Measurements from ENCODE around the gene EFCAB13. TPM values are rescaled to one million over a fixed set of nuclear protein-coding genes. Genes with fewer than 3 reads are reported as not detected.

The EFCAB13 gene
- total RNA-seq, 6 experiments from 2014 or later, result 0.68 to 7.2 (median 3.2) TPM

DNA sequence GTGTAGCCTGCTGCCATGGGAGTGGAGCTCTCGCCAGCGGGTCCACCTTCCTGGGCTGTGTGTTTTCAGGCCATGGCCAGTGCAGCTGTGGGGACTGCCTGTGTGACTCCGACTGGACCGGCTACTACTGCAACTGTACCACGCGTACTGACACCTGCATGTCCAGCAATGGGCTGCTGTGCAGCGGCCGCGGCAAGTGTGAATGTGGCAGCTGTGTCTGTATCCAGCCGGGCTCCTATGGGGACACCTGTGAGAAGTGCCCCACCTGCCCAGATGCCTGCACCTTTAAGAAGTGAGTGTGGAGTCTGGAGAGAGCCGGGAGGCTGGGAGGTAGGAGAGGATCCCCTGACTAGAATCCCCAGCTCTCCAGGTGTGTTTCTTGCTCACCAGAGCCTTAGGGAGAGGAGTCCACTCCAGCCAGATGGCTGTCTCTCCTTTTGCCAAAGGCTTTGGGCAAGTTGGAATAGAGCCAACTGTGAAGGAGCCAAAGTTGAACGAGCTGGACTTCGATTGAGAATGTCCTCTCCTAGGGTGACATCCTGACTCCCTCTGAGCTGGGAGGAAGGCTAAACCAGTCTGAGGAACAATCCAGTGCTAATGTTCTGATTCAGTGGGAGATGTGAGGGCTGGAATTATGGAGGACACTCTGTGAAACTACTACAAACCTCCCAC is 24.4 kb upstream of the EFCAB13 start:
- WGBS (ENCODE audit: insufficient coverage, low coverage, low lambda C conversion rate, missing lambda C conversion rate), result 34% methylated on average over 3 of the region's 13 CpGs
- TF ChIP-seq POLR2A (IDR thresholded peaks at IDR 0.05), result no peak
- TF ChIP-seq, protein P1, sequence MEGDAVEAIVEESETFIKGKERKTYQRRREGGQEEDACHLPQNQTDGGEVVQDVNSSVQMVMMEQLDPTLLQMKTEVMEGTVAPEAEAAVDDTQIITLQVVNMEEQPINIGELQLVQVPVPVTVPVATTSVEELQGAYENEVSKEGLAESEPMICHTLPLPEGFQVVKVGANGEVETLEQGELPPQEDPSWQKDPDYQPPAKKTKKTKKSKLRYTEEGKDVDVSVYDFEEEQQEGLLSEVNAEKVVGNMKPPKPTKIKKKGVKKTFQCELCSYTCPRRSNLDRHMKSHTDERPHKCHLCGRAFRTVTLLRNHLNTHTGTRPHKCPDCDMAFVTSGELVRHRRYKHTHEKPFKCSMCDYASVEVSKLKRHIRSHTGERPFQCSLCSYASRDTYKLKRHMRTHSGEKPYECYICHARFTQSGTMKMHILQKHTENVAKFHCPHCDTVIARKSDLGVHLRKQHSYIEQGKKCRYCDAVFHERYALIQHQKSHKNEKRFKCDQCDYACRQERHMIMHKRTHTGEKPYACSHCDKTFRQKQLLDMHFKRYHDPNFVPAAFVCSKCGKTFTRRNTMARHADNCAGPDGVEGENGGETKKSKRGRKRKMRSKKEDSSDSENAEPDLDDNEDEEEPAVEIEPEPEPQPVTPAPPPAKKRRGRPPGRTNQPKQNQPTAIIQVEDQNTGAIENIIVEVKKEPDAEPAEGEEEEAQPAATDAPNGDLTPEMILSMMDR (IDR thresholded peaks at IDR 0.05), result no peak
- ATAC-seq (peak; percentile 36 to 88 (median 66)), DNase-seq (peak in 1 of 3 donors; percentile 63)
- peaks cover 0 to 14% (median 0%) of the 10 kb centered on the region in 4 donors for H3K4me1 ChIP-seq
- no peak overlapping the region for H3K4me3 ChIP-seq
- no peaks in the 10 kb centered on the region for H3K9me3 ChIP-seq
- no peaks in the 10 kb centered on the region for H3K36me3 ChIP-seq
- H3K27ac ChIP-seq, result no peak overlapping the region
- intact Hi-C loops (cut with DNase I), result no loop called here
- no peaks in the 10 kb centered on the region for H3K27me3 ChIP-seq

DNA sequence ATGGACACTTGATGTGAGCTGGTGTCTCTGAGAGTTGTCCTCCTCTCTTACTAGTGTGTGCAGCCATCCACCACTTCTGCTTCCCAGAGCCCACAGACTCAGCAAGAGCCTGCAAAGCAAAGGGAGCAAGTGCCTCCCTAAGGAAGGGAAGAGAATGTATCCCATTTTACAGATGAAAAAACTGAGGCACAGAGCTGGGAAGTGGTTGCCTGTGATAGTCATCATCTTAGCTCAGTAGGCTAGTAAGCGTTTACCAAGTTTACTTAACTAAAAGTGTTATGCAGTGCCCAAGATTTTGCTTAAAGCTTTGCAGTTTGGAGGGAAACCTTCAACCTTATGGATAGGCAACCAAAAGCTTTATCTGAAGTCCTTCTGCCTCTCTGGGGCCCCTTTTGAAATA is 23.0 kb upstream of the EFCAB13 start:
- ATAC-seq (no peak), DNase-seq (no peak)
- H3K4me1 ChIP-seq, result peaks cover 0 to 11% (median 0%) of the 10 kb centered on the region in 4 donors
- H3K4me3 ChIP-seq, result no peak overlapping the region
- H3K27ac ChIP-seq, result no peak overlapping the region
- H3K9me3 ChIP-seq, result no peaks in the 10 kb centered on the region
- no peaks in the 10 kb centered on the region for H3K27me3 ChIP-seq
- intact Hi-C loops (cut with DNase I), result loop anchor here in 1 of 2 donors (10.0 kb wide), 1 partner anchor 56 kb away; no protein-coding TSS in a partner anchor
- no peaks in the 10 kb centered on the region for H3K36me3 ChIP-seq
- TF ChIP-seq, protein P1 (IDR thresholded peaks at IDR 0.05), result no peak
- no peak for TF ChIP-seq POLR2A (IDR thresholded peaks at IDR 0.05)
- 100% methylated on average over 1 of the region's 1 CpG for WGBS (ENCODE audit: insufficient coverage, low coverage, low lambda C conversion rate, missing lambda C conversion rate)

DNA sequence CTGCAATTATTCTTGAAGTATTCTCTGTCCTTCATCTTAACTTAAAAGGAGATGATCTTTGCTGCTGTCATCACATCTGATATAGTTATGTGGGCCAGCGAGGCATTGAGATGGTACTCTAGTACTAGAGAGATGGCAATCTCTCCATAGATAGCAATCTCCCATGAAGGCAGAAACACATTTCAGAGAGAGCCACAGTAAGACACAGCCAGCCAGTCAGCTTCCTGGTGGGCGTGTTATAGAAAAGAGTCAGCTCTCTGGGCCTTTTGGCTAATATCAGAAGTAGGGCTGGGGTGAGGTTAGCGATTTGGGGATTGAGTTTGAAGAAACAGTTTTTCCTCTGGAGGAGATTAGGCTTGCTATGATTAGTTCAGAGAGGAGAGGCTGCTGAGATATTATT is 22.6 kb upstream of the EFCAB13 start:
- no peak for TF ChIP-seq POLR2A (IDR thresholded peaks at IDR 0.05)
- TF ChIP-seq, protein P1 (IDR thresholded peaks at IDR 0.05), result no peak
- ATAC-seq, result no peak

DNA sequence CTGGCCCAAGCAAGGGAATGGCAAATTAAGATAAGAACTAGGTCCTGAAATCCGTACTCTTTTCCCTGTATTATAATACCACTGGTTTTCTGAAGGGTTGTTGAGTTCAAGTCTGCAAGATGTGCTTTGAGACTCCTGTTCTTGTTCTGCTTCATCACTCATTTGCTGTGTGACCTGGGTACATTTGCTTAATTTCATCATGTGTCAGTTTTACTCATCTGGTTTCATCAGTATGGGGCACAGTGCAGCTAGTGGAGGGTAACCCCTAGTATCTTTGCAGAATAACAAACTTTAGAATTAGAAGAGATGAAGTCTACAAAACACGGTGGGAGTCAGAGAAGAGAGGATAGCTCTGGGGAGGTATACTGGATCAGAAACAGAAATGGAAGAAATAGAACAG is 21.9 kb upstream of the EFCAB13 start:
- no peak for ATAC-seq
- Histone ChIP-seq H3K9me3 (no peaks in the 10 kb centered on the region), H3K36me3 (no peaks in the 10 kb centered on the region), H3K27me3 (no peaks in the 10 kb centered on the region), H3K4me1 (peaks cover 0 to 11% (median 0%) of the 10 kb centered on the region in 4 donors), H3K27ac (no peak overlapping the region), H3K4me3 (no peak overlapping the region)
- no peak for DNase-seq
- intact Hi-C loops (cut with DNase I), result loop anchor here in 1 of 2 donors (10.0 kb wide), 1 partner anchor 57 kb away; no protein-coding TSS in a partner anchor
- WGBS (ENCODE audit: insufficient coverage, low coverage, low lambda C conversion rate, missing lambda C conversion rate), result 76% methylated on average over 2 of the region's 2 CpGs
- no peak for TF ChIP-seq POLR2A (IDR thresholded peaks at IDR 0.05)
- TF ChIP-seq, protein P1 (IDR thresholded peaks at IDR 0.05), result no peak

More for the DNA sequence above, 22.6 kb upstream of the EFCAB13 start:
- WGBS (ENCODE audit: insufficient coverage, low coverage, low lambda C conversion rate, missing lambda C conversion rate), result 86% methylated on average over 3 of the region's 3 CpGs
- peaks cover 0 to 11% (median 0%) of the 10 kb centered on the region in 4 donors for H3K4me1 ChIP-seq
- no peak overlapping the region for H3K4me3 ChIP-seq
- no peaks in the 10 kb centered on the region for H3K9me3 ChIP-seq
- no peaks in the 10 kb centered on the region for H3K36me3 ChIP-seq
- H3K27ac ChIP-seq, result no peak overlapping the region
- H3K27me3 ChIP-seq, result no peaks in the 10 kb centered on the region
- intact Hi-C loops (cut with DNase I), result loop anchor here in 1 of 2 donors (10.0 kb wide), 1 partner anchor 56 kb away; no protein-coding TSS in a partner anchor
- no peak for DNase-seq

Measured in right lobe of liver (tissue), 6 donors.